ENCODE measurements around the gene USP47. TPM values are rescaled to one million over a fixed set of nuclear protein-coding genes. Genes with fewer than 3 reads are reported as not detected.

USP47 gene
- total and polyA plus RNA-seq, 7 donors = 31.3 to 132 (median 78.9) TPM

DNA sequence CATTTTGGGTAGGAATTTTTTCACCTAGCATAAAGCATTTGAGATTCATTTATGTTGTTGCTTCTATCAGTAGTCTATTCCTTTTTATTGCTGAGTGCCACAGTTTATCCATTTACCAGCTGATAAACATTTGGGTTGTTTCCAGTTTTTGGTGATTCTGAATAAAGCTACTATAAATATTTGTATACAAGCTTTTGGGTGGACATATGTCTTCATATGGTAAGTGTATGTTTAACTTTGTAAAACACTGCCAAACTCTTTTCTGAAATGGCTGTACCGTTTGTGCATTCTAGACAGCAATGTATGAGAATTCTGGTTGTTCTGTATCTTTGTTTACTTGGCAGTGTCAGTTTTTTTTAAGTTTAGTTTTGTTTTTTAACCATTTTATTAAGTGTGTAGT lies 16.9 kb downstream of the USP47 start:
- no peaks in the 10 kb centered on the region for H3K27me3 ChIP-seq (ENCODE audit: insufficient read depth in 3 of 3, low read length in 2 of 3)
- H3K36me3 ChIP-seq (ENCODE audit: insufficient read depth in 1 of 2, low read depth in 1 of 2) = no peaks in the 10 kb centered on the region
- DNase-seq (no peak), ATAC-seq (no peak)
- H3K9me3 ChIP-seq = no peaks in the 10 kb centered on the region
- no peak overlapping the region for H3K4me3 ChIP-seq
- TF ChIP-seq, protein P1, sequence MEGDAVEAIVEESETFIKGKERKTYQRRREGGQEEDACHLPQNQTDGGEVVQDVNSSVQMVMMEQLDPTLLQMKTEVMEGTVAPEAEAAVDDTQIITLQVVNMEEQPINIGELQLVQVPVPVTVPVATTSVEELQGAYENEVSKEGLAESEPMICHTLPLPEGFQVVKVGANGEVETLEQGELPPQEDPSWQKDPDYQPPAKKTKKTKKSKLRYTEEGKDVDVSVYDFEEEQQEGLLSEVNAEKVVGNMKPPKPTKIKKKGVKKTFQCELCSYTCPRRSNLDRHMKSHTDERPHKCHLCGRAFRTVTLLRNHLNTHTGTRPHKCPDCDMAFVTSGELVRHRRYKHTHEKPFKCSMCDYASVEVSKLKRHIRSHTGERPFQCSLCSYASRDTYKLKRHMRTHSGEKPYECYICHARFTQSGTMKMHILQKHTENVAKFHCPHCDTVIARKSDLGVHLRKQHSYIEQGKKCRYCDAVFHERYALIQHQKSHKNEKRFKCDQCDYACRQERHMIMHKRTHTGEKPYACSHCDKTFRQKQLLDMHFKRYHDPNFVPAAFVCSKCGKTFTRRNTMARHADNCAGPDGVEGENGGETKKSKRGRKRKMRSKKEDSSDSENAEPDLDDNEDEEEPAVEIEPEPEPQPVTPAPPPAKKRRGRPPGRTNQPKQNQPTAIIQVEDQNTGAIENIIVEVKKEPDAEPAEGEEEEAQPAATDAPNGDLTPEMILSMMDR (IDR thresholded peaks at IDR 0.05) = no peak
- 54 to 80% (median 76%) methylated on average over 1 of the region's 1 CpG for WGBS, 3 donors
- intact Hi-C loops (cut with DNase I) = no loop called here
- peak overlapping the region; percentile 20 for H3K27ac ChIP-seq
- H3K4me1 ChIP-seq = peaks cover 77% of the 10 kb centered on the region

DNA sequence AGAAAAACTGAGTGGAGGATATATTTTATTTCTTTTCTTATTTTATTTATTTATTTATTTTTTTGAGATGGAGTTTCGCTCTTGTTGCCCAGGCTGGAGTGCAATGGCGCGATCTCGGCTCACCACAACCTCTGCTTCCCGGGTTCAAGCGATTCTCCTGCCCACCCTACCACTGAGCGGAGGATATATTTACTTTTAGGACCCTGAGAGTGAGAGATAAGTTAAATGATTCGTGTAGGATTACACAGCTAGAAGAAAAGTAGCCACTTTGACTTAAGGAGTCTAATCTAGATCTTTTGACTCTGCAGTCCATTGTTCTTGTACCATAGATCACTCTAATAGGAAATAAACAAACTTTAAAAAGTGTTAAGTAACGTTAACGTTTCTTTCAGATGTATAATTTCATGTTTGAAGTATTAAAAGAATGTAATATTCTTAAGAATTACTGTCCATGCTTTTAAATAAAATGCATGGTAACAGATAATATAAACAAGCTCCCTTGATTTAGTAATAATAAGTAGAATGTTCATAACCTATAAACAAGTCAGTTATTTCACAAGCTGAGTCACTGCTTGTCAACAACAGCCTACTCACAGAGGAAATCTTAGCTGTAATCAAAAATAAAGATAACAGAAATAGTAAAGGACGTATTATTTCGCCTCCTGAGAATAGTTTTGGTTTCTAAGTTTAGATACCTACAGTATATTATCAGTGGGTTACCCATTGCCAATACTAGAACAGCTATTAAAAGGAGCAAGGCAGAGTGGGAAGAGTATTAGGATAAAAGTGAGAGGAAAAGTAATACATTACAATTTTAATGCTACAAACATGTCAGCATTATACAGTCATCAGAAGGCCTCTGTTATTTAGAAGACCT lies 18.6 kb downstream of the USP47 start:
- TF ChIP-seq, protein P1 (IDR thresholded peaks at IDR 0.05) = no peak
- H3K27me3 ChIP-seq (ENCODE audit: insufficient read depth in 3 of 3, low read length in 2 of 3) = no peaks in the 10 kb centered on the region
- peak overlapping the region; percentile 56 for H3K27ac ChIP-seq
- H3K36me3 ChIP-seq (ENCODE audit: insufficient read depth in 1 of 2, low read depth in 1 of 2) = no peaks in the 10 kb centered on the region
- peaks cover 82% of the 10 kb centered on the region for H3K4me1 ChIP-seq
- peak overlapping the region; percentile 28 for H3K4me3 ChIP-seq
- no peaks in the 10 kb centered on the region for H3K9me3 ChIP-seq
- ATAC-seq (peak; percentile 58 to 78 (median 66)), DNase-seq (no peak)
- intact Hi-C loops (cut with DNase I) = no loop called here
- WGBS, 3 donors = 76 to 78% (median 77%) methylated on average over 12 of the region's 12 CpGs

DNA sequence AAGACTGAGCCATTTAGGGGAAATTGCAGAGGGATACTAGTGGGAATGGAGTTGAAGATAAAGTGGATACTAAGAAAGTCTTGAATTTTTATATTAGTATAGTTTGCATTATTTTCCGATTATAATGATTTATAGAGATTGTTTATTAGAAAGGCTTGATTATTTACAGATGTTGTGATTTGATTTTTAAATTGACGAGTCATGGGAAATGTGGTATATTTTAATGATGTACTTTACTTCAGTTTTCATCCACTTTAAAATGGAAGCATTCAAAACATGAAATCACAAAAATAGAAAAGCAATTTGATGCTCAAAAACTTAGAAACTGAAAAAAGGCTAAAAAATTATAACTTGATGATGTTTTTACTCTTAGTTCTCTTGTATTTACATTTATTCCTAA lies 21.2 kb downstream of the USP47 start:
- ATAC-seq (no peak), DNase-seq (no peak)
- H3K9me3 ChIP-seq = peaks cover 11% of the 10 kb centered on the region
- intact Hi-C loops (cut with DNase I) = no loop called here
- H3K27ac ChIP-seq = no peak overlapping the region
- no peak overlapping the region for H3K4me3 ChIP-seq
- H3K4me1 ChIP-seq = peaks cover 58% of the 10 kb centered on the region
- WGBS, 3 donors = 89 to 93% (median 89%) methylated on average over 2 of the region's 2 CpGs
- no peaks in the 10 kb centered on the region for H3K36me3 ChIP-seq (ENCODE audit: insufficient read depth in 1 of 2, low read depth in 1 of 2)
- TF ChIP-seq, protein P1 (IDR thresholded peaks at IDR 0.05) = no peak
- no peaks in the 10 kb centered on the region for H3K27me3 ChIP-seq (ENCODE audit: insufficient read depth in 3 of 3, low read length in 2 of 3)

DNA sequence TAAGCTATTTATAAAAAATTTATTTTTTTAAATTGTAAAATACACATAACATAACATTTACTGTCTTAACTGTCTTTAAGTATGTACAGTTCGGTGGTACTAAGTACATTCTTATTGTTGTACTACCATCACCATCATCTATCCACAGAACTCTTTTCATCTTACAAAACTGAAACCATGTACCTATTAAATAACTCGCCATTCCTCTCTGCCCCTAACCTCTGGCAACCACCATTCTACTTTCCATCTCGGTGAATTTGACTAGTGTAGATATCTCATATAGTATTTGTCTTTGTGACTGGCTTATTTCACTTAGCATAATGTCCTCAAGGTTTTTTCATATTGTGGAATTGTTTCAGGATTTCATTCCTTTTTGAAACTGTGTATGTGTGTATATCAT lies 22.6 kb downstream of the USP47 start:
- DNase-seq (no peak), ATAC-seq (peak in 1 of 4 donors; percentile 28)
- Histone ChIP-seq H3K36me3 (ENCODE audit: insufficient read depth in 1 of 2, low read depth in 1 of 2) (no peaks in the 10 kb centered on the region), H3K27ac (peak overlapping the region; percentile 61), H3K4me3 (no peak overlapping the region), H3K4me1 (peaks cover 49% of the 10 kb centered on the region), H3K9me3 (peaks cover 11% of the 10 kb centered on the region), H3K27me3 (ENCODE audit: insufficient read depth in 3 of 3, low read length in 2 of 3) (no peaks in the 10 kb centered on the region)
- TF ChIP-seq, protein P1 (IDR thresholded peaks at IDR 0.05) = no peak
- intact Hi-C loops (cut with DNase I) = no loop called here
- WGBS, 3 donors = 68 to 80% (median 79%) methylated on average over 3 of the region's 3 CpGs

All from psoas muscle (tissue), 8 donors.